ENCODE data around the gene PDZD4. TPM values are rescaled to one million over a fixed set of nuclear protein-coding genes. Genes with fewer than 3 reads are reported as not detected.

Gene PDZD4
- total RNA-seq (6.6 TPM), polyA plus RNA-seq (28.0 TPM)

DNA sequence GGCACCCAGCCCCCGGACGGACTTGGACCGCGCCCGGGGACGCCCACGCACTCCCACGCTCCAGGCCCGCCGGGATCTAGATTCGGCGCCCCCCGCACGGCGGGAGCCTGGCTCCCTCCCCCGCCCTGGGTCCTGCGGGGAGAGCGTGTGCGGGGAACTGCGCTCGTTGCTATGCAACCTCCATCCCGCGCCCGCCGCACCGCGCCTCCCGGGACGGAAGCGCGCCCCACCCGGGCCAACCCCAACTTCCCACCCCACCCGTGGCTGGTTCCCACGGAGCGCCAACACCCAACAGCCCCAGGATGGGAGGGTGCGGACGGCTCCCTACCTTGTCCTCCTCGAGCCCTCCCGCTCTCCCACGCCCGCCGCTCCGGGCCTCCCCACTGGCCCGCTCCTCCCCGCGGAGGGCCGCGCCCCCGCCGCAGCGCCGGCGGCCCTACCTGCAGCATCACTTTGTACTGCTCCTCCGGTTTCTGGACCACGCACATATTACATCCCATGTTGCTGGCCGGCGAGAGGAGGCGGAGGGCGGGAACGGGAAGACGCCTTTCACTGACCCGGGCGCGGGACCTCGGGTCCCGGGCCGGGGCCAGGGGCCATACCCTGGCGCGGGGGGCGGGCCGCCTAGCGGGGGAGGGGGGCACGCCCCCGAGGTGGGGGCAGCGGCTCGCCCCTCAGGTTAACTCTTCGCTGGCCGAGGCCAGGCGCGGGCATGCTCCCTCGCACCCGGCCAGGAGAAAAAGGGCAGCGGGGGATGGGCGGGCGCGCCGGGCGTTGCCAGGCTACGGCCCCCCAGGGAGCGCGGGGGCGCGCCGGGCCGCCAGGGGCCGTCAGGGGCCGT, at the start of gene PDZD4:
PDZD4 (minus strand) TSS at position 746 of the 841 bp plus-strand sequence; CDS start at position 500, 246 bp downstream.
- no peak for DNase-seq (ENCODE audit: extremely low spot score)
- under 1% methylated on average over 79 of the region's 97 CpGs for WGBS
- Histone ChIP-seq H3K4me3 (ENCODE audit: low read depth, low read length) (peak within 1 kb of the TSS; percentile 54), H3K27ac (ENCODE audit: low read depth) (no peak within 1 kb of the TSS), H3K36me3 (ENCODE audit: insufficient read depth) (no peaks in the 10 kb centered on the region), H3K4me1 (ENCODE audit: insufficient read depth) (no peaks in the 10 kb centered on the region)

- no peak for DNase-seq (ENCODE audit: extremely low spot score)
- Histone ChIP-seq H3K27ac (ENCODE audit: low read depth) (no peak overlapping the region), H3K4me3 (ENCODE audit: low read depth, low read length) (no peak overlapping the region), H3K4me1 (ENCODE audit: insufficient read depth) (no peaks in the 10 kb centered on the region), H3K36me3 (ENCODE audit: insufficient read depth) (no peaks in the 10 kb centered on the region)
- WGBS, result 54% methylated on average over 12 of the region's 12 CpGs
These were observed 49.5 kb upstream of the PDZD4 start for GRCh38 chrX:153879741-153880439.

DNA sequence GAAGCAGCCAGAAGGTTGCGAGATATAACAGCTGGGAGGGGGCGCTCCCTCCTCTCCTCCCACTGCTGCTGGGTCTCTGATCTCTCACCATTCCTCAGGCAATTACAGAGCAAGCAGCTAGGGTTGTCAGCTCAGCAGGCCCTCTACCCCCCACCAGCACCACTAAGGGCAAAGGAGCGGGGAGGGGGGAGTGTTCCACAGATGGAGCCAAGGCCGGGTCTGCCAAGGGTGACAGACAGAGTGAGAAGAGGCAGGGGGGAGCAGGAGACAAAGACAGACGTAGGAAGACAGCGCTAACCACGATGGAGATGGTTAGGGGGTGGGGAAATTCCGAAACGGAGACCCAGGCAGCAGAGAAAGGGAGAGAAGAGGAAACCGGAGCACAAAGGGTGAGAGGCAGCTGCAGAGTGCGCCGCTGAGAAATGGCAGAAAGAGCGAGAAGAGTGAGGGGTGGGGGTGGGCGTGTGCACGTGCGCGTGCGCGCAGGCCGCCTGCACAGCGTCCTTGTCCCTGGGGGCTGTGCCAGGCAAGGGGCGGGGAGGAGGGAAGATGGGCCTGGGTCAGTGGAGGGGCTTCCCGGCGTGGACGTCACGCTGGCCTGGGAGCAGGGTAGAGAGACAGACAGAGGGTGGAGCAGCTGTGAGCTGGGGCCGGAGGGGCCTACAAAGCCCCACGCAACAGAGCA, 48.8 kb upstream of the PDZD4 start:
- Histone ChIP-seq H3K4me3 (ENCODE audit: low read depth, low read length) (no peak overlapping the region), H3K4me1 (ENCODE audit: insufficient read depth) (no peaks in the 10 kb centered on the region), H3K27ac (ENCODE audit: low read depth) (no peak overlapping the region), H3K36me3 (ENCODE audit: insufficient read depth) (no peaks in the 10 kb centered on the region)
- 6% methylated on average over 28 of the region's 28 CpGs for WGBS
- DNase-seq (ENCODE audit: extremely low spot score), result no peak

- no peak for DNase-seq (ENCODE audit: extremely low spot score)
- Histone ChIP-seq H3K4me1 (ENCODE audit: insufficient read depth) (no peaks in the 10 kb centered on the region), H3K4me3 (ENCODE audit: low read depth, low read length) (no peak overlapping the region), H3K36me3 (ENCODE audit: insufficient read depth) (no peaks in the 10 kb centered on the region), H3K27ac (ENCODE audit: low read depth) (no peak overlapping the region)
- WGBS, result 25% methylated on average over 5 of the region's 5 CpGs
These were observed 48.0 kb upstream of the PDZD4 start for GRCh38 chrX:153878345-153878744.

- no peaks in the 10 kb centered on the region for H3K36me3 ChIP-seq (ENCODE audit: insufficient read depth)
- WGBS, result 79% methylated on average over 8 of the region's 8 CpGs
- no peak overlapping the region for H3K27ac ChIP-seq (ENCODE audit: low read depth)
- no peak for DNase-seq (ENCODE audit: extremely low spot score)
- H3K4me1 ChIP-seq (ENCODE audit: insufficient read depth), result no peaks in the 10 kb centered on the region
- no peak overlapping the region for H3K4me3 ChIP-seq (ENCODE audit: low read depth, low read length)
These were observed 47.4 kb upstream of the PDZD4 start for GRCh38 chrX:153877571-153878261.

- DNase-seq (ENCODE audit: extremely low spot score), result no peak
- 50% methylated on average over 3 of the region's 3 CpGs for WGBS
- no peak overlapping the region for H3K27ac ChIP-seq (ENCODE audit: low read depth)
- no peaks in the 10 kb centered on the region for H3K36me3 ChIP-seq (ENCODE audit: insufficient read depth)
- H3K4me1 ChIP-seq (ENCODE audit: insufficient read depth), result no peaks in the 10 kb centered on the region
- no peak overlapping the region for H3K4me3 ChIP-seq (ENCODE audit: low read depth, low read length)
These were observed 45.8 kb upstream of the PDZD4 start for GRCh38 chrX:153876112-153876491.

- H3K4me1 ChIP-seq (ENCODE audit: insufficient read depth), result no peaks in the 10 kb centered on the region
- no peak for DNase-seq (ENCODE audit: extremely low spot score)
- no peaks in the 10 kb centered on the region for H3K36me3 ChIP-seq (ENCODE audit: insufficient read depth)
- 1% methylated on average over 40 of the region's 42 CpGs for WGBS
- H3K27ac ChIP-seq (ENCODE audit: low read depth), result no peak overlapping the region
- H3K4me3 ChIP-seq (ENCODE audit: low read depth, low read length), result no peak overlapping the region
These were observed 45.2 kb upstream of the PDZD4 start for GRCh38 chrX:153875391-153876111.

GRCh38 chrX:153874366-153875125, 44.2 kb upstream of the PDZD4 start:
- H3K27ac ChIP-seq (ENCODE audit: low read depth), result no peak overlapping the region
- H3K4me1 ChIP-seq (ENCODE audit: insufficient read depth), result no peaks in the 10 kb centered on the region
- no peak overlapping the region for H3K4me3 ChIP-seq (ENCODE audit: low read depth, low read length)
- no peaks in the 10 kb centered on the region for H3K36me3 ChIP-seq (ENCODE audit: insufficient read depth)
- 83% methylated on average over 13 of the region's 13 CpGs for WGBS
- no peak for DNase-seq (ENCODE audit: extremely low spot score)

DNA sequence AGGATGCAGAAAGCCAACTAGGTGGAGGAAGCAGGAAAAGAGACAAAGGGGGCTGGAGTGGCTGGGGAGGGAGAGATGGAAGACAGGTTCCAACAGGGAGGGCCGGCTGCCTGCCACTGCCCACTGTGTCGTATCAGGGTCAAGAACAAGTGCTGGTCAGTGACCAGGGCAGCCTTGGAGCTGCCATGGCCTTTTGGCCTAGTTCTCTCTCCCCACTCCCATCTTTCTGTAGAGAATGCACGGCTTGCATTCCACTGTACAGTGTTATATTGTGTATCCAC, 43.7 kb upstream of the PDZD4 start:
- H3K4me3 ChIP-seq (ENCODE audit: low read depth, low read length), result no peak overlapping the region
- H3K4me1 ChIP-seq (ENCODE audit: insufficient read depth), result no peaks in the 10 kb centered on the region
- no peaks in the 10 kb centered on the region for H3K36me3 ChIP-seq (ENCODE audit: insufficient read depth)
- WGBS, result 38% methylated on average over 3 of the region's 3 CpGs
- DNase-seq (ENCODE audit: extremely low spot score), result no peak
- no peak overlapping the region for H3K27ac ChIP-seq (ENCODE audit: low read depth)

- no peak overlapping the region for H3K27ac ChIP-seq (ENCODE audit: low read depth)
- H3K4me1 ChIP-seq (ENCODE audit: insufficient read depth), result no peaks in the 10 kb centered on the region
- H3K36me3 ChIP-seq (ENCODE audit: insufficient read depth), result no peaks in the 10 kb centered on the region
- DNase-seq (ENCODE audit: extremely low spot score), result no peak
- no peak overlapping the region for H3K4me3 ChIP-seq (ENCODE audit: low read depth, low read length)
- 22% methylated on average over 7 of the region's 7 CpGs for WGBS
These were observed 43.1 kb upstream of the PDZD4 start for GRCh38 chrX:153873282-153874084.

DNA sequence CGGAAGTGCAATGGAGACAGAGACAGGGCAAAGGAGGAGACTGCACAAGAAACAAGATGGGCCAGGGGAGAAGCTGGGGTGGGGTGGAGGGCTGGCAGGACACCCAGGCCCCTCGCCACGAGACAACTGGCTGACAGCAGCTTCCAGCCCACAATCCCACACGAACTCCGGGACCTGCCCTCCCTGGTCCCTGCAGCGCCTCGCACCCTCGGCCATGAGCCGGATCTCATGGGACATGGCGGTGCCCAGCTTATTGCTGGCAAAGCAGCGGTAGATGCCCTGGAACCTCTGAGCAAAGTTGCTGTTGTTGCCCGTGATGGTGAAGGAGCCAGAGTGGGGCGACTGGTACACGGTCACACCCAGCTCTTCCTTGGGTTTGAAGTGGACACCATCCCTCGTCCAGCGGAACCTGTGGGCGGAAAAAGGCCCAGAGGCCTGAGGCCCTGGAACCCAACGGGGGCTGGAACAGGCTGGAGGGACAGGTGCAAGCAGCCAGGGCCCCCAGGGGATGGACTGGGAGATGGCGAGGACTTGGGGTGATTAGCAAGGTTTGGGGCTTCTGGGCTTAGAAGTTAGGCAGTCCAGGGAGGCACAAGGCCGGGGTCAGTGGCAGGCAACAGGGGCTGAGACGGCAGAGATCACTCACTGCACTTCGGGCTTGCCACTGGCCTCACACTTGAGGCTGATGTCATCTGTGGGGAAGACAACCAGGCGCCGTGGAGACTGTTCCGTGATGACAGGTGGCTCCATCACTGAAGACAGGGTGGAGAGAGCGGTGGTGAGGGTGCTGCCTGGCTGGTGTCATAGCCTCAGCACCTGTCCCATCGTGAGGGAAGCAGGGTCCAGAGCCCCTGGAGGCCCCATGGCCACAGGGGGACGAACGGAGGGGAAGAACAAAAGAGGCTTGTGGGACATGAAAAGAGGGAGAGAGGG, 41.9 kb upstream of the PDZD4 start:
- Histone ChIP-seq H3K36me3 (ENCODE audit: insufficient read depth) (no peaks in the 10 kb centered on the region), H3K4me3 (ENCODE audit: low read depth, low read length) (no peak overlapping the region), H3K27ac (ENCODE audit: low read depth) (no peak overlapping the region), H3K4me1 (ENCODE audit: insufficient read depth) (no peaks in the 10 kb centered on the region)
- DNase-seq (ENCODE audit: extremely low spot score), result no peak
- WGBS, result 70% methylated on average over 29 of the region's 29 CpGs
